ENCODE data around the gene ROBO1.
"Not testable (repeated sequence)": the region's sequence is repeated elsewhere in the genome, so short reads cannot be mapped to it uniquely, and the experiment has no call there.

Gene ROBO1

DNA sequence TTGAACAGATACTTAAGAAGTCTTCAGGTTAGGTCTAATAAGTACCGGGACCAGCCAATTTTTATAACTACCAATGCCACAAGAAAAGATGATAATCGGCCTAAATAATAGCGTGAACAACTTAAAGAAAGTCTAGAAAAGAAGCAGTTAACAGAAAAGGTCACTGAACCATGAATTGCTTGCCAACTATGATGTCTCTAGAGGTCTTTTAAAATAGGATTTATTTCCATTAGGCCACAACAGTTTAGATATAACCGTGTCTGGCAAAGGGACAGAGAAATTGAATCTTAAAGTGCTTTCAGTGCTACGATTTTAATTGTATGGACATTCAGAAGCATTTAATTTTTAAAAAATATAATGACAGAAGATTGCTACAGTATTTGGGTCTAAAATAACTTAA lies 1070.4 kb downstream of the ROBO1 start:
- H3K4me3 ChIP-seq (ENCODE audit: low read depth, low read length), result no peak overlapping the region
- TF ChIP-seq, protein P1, sequence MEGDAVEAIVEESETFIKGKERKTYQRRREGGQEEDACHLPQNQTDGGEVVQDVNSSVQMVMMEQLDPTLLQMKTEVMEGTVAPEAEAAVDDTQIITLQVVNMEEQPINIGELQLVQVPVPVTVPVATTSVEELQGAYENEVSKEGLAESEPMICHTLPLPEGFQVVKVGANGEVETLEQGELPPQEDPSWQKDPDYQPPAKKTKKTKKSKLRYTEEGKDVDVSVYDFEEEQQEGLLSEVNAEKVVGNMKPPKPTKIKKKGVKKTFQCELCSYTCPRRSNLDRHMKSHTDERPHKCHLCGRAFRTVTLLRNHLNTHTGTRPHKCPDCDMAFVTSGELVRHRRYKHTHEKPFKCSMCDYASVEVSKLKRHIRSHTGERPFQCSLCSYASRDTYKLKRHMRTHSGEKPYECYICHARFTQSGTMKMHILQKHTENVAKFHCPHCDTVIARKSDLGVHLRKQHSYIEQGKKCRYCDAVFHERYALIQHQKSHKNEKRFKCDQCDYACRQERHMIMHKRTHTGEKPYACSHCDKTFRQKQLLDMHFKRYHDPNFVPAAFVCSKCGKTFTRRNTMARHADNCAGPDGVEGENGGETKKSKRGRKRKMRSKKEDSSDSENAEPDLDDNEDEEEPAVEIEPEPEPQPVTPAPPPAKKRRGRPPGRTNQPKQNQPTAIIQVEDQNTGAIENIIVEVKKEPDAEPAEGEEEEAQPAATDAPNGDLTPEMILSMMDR (IDR thresholded peaks at IDR 0.05; ENCODE audit: low read depth, low read length), result no peak

DNA sequence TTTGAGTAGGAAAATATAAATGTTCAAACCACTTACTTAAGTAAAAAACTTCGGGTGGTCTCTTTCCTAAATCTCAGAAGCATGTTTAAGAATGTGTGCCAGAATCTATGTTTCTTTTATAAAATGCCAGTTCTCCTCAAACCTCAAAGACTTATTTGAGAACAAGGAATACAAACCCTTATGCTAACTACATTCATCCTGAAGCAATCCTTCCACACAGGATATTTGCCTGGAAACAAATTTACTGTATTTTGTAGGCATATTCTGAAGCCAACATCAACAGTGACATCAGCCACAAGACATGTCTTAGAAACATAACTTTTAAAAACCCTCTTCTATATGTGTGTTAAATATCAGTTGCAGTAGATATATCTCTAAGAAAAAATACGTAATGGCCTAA lies 1077.0 kb downstream of the ROBO1 start:
- TF ChIP-seq, protein P1 (IDR thresholded peaks at IDR 0.05; ENCODE audit: low read depth, low read length), result no peak
- no peak overlapping the region for H3K4me3 ChIP-seq (ENCODE audit: low read depth, low read length)

DNA sequence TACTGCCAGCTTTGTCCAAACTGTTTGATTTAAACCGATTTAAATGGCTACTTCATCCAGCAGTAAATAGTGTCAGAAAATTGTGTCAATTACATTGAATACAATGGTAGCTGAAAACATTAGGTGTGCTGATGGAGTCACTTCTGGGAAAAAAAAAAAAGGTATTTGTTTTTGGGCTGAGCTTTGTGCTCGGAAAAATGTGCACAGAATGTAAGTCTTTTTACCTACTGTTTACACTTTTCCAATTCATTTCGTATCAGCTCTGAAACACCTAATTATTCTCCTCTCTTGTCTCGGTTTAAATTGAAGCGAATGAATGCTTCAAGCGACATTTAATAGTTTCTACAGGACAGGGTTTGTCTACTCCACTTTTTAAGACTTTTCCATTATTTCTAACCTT lies 1078.4 kb downstream of the ROBO1 start:
- H3K4me3 ChIP-seq (ENCODE audit: low read depth, low read length), result no peak overlapping the region
- TF ChIP-seq, protein P1 (IDR thresholded peaks at IDR 0.05; ENCODE audit: low read depth, low read length), result no peak

DNA sequence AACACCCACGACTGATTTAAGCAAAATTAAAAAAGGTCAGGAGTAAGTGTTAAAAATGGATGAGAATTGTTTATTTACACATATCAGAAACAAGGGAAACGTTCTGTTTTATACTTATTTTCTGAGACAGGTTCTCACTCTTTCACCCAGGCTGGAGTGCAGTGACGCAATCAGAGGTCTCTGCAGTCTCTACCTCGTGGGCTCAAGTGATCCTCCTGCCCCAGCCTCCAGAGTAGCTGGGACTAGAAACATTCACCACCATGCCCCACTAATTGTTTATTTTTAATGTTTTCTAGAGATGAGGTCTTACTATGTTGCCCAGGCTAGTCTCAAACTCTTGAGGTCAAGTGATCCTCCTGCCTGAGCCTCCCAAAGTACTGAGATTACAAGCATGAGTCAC lies 1080.3 kb downstream of the ROBO1 start:
- H3K4me3 ChIP-seq (ENCODE audit: low read depth, low read length), result no peak overlapping the region
- TF ChIP-seq, protein P1 (IDR thresholded peaks at IDR 0.05; ENCODE audit: low read depth, low read length), result no peak

DNA sequence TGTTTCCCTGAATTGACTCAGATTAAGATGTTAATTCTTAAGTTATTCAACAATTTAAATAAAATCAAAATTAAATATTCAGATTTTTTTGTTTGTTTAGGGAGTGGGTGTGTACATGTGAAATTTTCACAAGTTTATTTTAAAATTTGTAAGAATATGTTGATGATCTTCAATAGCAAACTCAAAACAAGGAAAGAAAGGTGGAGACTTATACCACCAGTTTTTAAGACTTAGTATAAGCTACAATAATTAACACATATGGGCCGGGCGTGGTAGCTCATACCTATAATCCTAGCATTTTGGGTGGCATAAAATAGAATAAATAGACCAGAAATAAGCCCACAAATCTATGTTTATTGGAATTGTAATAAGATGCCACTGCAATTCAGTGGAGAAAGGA lies 1084.5 kb downstream of the ROBO1 start:
- no peak overlapping the region for H3K4me3 ChIP-seq (ENCODE audit: low read depth, low read length)
- TF ChIP-seq, protein P1 (IDR thresholded peaks at IDR 0.05; ENCODE audit: low read depth, low read length), result no peak

DNA sequence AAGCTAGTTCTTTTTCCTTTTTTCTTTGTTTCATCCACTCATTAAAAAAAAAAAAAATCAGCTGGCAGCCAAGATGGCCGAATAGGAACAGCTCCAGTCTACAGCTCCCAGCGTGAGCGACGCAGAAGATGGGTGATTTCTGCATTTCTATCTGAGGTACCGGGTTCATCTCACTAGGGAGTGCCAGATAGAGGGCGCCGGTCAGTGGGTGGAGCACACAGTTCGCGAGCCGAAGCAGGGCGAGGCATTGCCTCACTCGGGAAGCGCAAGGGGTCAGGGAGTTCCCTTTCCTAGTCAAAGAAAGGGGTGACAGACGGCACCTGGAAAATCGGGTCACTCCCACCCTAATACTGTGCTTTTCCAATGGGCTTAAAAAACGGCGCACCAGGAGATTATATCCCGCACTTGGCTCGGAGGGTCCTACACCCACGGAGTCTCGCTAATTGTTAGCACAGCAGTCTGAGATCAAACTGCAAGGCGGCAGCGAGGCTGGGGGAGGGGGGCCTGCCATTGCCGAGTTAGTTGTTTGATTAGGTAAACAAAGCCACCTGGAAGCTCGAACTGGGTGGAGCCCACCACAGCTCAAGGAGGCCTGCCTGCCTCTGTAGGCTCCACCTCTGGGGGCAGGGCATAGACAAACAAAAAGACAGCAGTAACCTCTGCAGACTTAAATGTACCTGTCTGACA lies 1092.5 kb downstream of the ROBO1 start:
- not testable (repeated sequence) for H3K4me3 ChIP-seq (ENCODE audit: low read depth, low read length)

DNA sequence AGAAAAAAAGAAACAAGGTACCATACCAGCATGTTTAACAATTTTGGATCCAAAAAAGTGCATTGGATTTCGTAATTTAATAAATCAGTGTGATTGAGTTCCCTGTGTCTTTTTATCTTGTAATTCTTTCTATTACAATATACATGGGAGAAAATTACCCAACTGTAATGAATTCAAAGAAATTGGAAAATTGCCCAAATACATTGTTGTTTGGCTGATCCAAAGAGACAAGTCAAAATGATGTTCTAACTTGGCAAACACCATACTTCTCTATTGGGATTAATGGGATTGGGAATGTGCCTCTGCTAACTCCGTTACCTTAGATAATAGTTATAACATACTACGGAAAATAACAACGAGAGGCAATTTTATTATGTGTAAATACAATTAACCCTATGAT lies 1097.1 kb downstream of the ROBO1 start:
- TF ChIP-seq, protein P1 (IDR thresholded peaks at IDR 0.05; ENCODE audit: low read depth, low read length), result no peak
- no peak overlapping the region for H3K4me3 ChIP-seq (ENCODE audit: low read depth, low read length)

DNA sequence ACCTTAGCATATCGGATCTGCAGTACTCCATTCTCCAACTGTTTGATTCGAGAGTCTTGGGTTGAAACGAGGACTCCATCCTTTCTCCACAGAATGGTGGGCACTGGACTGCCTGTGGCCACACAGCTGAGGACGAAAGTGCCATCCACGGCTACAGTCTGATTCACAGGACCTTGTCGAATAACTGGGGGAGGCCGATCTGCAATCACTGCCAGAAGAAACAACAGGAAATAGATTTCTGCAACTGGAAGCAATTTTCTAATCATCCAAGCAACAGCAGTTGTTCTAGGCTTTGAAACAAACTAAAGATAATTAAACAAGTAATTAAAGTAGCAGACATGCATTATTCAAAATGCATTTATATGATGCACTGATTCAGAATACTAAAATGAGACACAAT lies 1097.7 kb downstream of the ROBO1 start:
- no peak overlapping the region for H3K4me3 ChIP-seq (ENCODE audit: low read depth, low read length)
- TF ChIP-seq, protein P1 (IDR thresholded peaks at IDR 0.05; ENCODE audit: low read depth, low read length), result no peak
